HepG2 (cell line): ENCODE results near the gene SNUPN. TPM values are rescaled to one million over a fixed set of nuclear protein-coding genes. Genes with fewer than 3 reads are reported as not detected.

ENCODE experiments used
- ARID5B ChIP-seq: IDR thresholded peaks from 2 replicates; pipeline ENCODE4 v1.4.0; 2020; ENCODE audit warnings: mild to moderate bottlenecking, missing genetic modification reagents
- MBNL3 ChIP-seq: fragments of 250-450 bp; sonication (Bioruptor Pico); conservative IDR thresholded peaks from 2 replicates; pipeline ENCODE4 v1.8.0; 2022; ENCODE audit warnings: mild to moderate bottlenecking, inconsistent platforms
- TERF1 ChIP-seq: sonication (generic); formaldehyde crosslinking; IDR thresholded peaks from 2 replicates; pipeline ENCODE4 v1.8.0; 2022; ENCODE audit warnings: mild to moderate bottlenecking, missing genetic modification reagents, moderate library complexity
- UBTF ChIP-seq: sonication (generic); formaldehyde crosslinking; IDR thresholded peaks from 2 replicates; pipeline ENCODE4 v1.4.0; 2020; ENCODE audit warnings: mild to moderate bottlenecking, missing genetic modification reagents
- ZNF282 ChIP-seq: fragments of 450-650 bp; IDR thresholded peaks from 2 replicates; pipeline ENCODE4 v1.6.1; 2018; ENCODE audit not compliant: partially characterized antibody
- ZNF326 ChIP-seq: sonication (generic); formaldehyde crosslinking; IDR thresholded peaks from 2 replicates; pipeline ENCODE4 v1.4.0; 2020; ENCODE audit warnings: missing genetic modification reagents, borderline replicate concordance
- ZNF710 ChIP-seq: sonication (generic); formaldehyde crosslinking; IDR thresholded peaks from 2 replicates; pipeline ENCODE4 v1.5.0; 2020; ENCODE audit warnings: mild to moderate bottlenecking, missing genetic modification reagents, borderline replicate concordance
- polyA plus RNA-seq, 8 experiments: library from polyadenylated mRNA; depleted of rRNA in 3 of 8; stranded (reverse) in 7 of 8; unstranded in 1 of 8; fragments of >200 nt; fragmentation: Illumina TruSeq in 4 of 8; extraction: Trizol in 4 of 8; gene quantifications; 2 replicates each; pipeline versions ENCODE4 v1.2.1 to v1.2.3, GENCODE V29; 2011 to 2016; ENCODE audit warnings: low read depth in 4 of 8, missing spikeins in 1 of 8, mixed read lengths in 1 of 8; ENCODE audit not compliant: insufficient read depth in 1 of 8
- total RNA-seq, 5 experiments: library from RNA; depleted of rRNA; stranded (reverse); fragments of >200 nt; fragmentation: Illumina TruSeq; extraction: Trizol; gene quantifications; 2 replicates each; pipeline ENCODE4 v1.2.3, GENCODE V29; 2016; ENCODE audit warnings: low read depth in 1 of 5

SNUPN gene
- total and polyA plus RNA-seq, 2 of the 13 experiments (the other 11 are each of a cell fraction or from before 2014, with no cell fraction given), result 9.0 to 16.4 TPM

GRCh38 chr15:75565062-75565970 is 60.2 kb downstream of the SNUPN start (continued):
- TF ChIP-seq UBTF (CRISPR knock-in tag) (no peak), ZNF710 (no peak), ARID5B (CRISPR knock-in tag) (no peak), TERF1 (CRISPR knock-in tag) (no peak), MBNL3 (CRISPR knock-in tag) (no peak), ZNF326 (CRISPR knock-in tag) (no peak), ZNF282 (no peak)
- TF ChIP-seq, all 625 proteins: peak for 0
